Fibroblast of lung (primary cell): Measurements from ENCODE around the gene PIK3C2G.

ENCODE experiments used
- CTCF ChIP-seq, 2 donors: IDR thresholded peaks in 1 of 2; conservative IDR thresholded peaks in 1 of 2; 1 replicate in 1 of 2; 2 replicates in 1 of 2; pipeline ENCODE4 v1.5.1; 2011 to 2012; ENCODE audit warnings: low read length in 2 of 2, control low read depth in 1 of 2, inconsistent platforms in 1 of 2, low read depth in 1 of 2, mild to moderate bottlenecking in 1 of 2
- EZH2 ChIP-seq: IDR thresholded peaks from 2 replicates; pipeline ENCODE4 v1.5.1; 2012; ENCODE audit warnings: low read length, control low read depth, mild to moderate bottlenecking; ENCODE audit errors: missing control alignments

GRCh38 chr12:18361433-18361832, 100.1 kb downstream of the PIK3C2G start:
- TF ChIP-seq CTCF (conservative IDR thresholded peaks at IDR 0.05 in 1 of 2, IDR thresholded peaks at IDR 0.05 in 1 of 2; ENCODE audit: low read depth in 1 of 2, low read length in 2 of 2) (no peak), EZH2 (no peak)
